Measurements from ENCODE around the gene TSPYL1.
A peak's percentile ranks its signal among the peaks of the same experiment; 100 is the strongest.

The TSPYL1 gene

DNA sequence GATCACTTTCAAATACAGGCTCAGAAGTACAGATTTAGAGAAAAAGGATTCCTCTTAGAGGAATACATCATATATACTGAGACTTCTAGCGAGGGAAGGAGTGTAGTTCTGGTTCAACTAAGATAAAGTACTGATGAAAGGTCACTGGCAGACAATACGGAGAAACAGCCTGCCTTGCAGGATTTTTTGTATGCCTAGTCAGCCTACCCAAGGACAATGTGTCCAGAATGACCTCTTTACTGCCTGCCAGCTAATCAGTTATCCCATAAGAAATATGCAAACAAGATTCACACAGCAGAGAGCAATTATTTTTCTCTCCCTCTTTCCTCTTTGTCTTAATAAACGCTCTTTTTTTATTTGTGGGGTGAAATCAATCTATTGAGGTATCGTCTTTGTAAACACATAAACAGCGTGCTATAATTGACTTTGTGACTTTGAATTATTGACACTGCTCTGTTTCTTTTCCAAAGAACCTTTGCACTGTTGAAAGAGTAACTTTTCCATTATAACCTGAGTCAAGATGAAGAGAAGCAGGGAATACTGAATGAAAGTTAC is 24.4 kb downstream of the TSPYL1 start:
- no peak overlapping the region for H2AK5ac ChIP-seq (ENCODE audit: low read length)
- H2AFZ ChIP-seq (ENCODE audit: insufficient read depth, low read length, poor library complexity) = no peak overlapping the region
- WGBS (ENCODE audit: extremely low coverage, insufficient coverage, insufficient read length) = no CpG with 5 or more reads among the region's 5 CpGs

GRCh38 chr6:116254297-116255056 is 25.3 kb downstream of the TSPYL1 start:
- Histone ChIP-seq H3K4me2 (ENCODE audit: low read length) (peak overlapping the region; percentile 62), H3K27me3 (ENCODE audit: insufficient read depth, low read length) (no peaks in the 10 kb centered on the region), H4K8ac (ENCODE audit: low read depth, low read length) (no peak overlapping the region), H2AK5ac (ENCODE audit: low read length) (no peak overlapping the region), H3K79me1 (ENCODE audit: low read length) (peaks cover 11% of the 10 kb centered on the region), H3K4ac (ENCODE audit: low read depth, low read length) (no peak overlapping the region), H3K27ac (ENCODE audit: low read depth, low read length) (peak overlapping the region; percentile 92), H3K4me1 (ENCODE audit: control insufficient read depth in 1 of 2, insufficient read depth in 2 of 2, low read length in 2 of 2) (peaks cover 14 to 23% of the 10 kb centered on the region in 2 experiments), H3K4me3 (ENCODE audit: low read depth, low read length) (no peak overlapping the region), H4K12ac (ENCODE audit: low read depth, low read length) (no peak overlapping the region), H3K23ac (ENCODE audit: low read length) (no peak overlapping the region), H3K9me3 (ENCODE audit: insufficient read depth, low read depth, low read length) (peaks cover 5% of the 10 kb centered on the region), H3K14ac (ENCODE audit: low read length) (no peak overlapping the region), H4K91ac (ENCODE audit: low read depth, low read length) (no peak overlapping the region), H2BK120ac (ENCODE audit: insufficient read depth, low read length, poor library complexity) (no peak overlapping the region), H2BK12ac (ENCODE audit: low read length) (no peak overlapping the region), H2AFZ (ENCODE audit: insufficient read depth, low read length, poor library complexity) (no peak overlapping the region), H3K9ac (ENCODE audit: low read length) (no peak overlapping the region), H3K18ac (ENCODE audit: low read length) (no peak overlapping the region), H3K79me2 (ENCODE audit: control insufficient read depth, insufficient read depth, low read length, poor library complexity) (peaks cover 15% of the 10 kb centered on the region), H3K36me3 (ENCODE audit: control insufficient read depth in 1 of 2, insufficient read depth in 2 of 2, low read length in 2 of 2) (peaks cover 0 to 4% of the 10 kb centered on the region in 2 experiments), H2BK5ac (ENCODE audit: low read depth, low read length, poor library complexity) (no peak overlapping the region)
- no CpG with 5 or more reads among the region's 4 CpGs for WGBS (ENCODE audit: extremely low coverage, insufficient coverage, insufficient read length)
- no peak for DNase-seq

More for the DNA sequence above, 24.4 kb downstream of the TSPYL1 start:
- H3K4me3 ChIP-seq (ENCODE audit: low read depth, low read length) = no peak overlapping the region
- no peak overlapping the region for H3K23ac ChIP-seq (ENCODE audit: low read length)
- H3K9me3 ChIP-seq (ENCODE audit: insufficient read depth, low read depth, low read length) = peaks cover 5% of the 10 kb centered on the region
- H3K9ac ChIP-seq (ENCODE audit: low read length) = no peak overlapping the region
- no peaks in the 10 kb centered on the region for H3K27me3 ChIP-seq (ENCODE audit: insufficient read depth, low read length)
- peaks cover 0 to 4% of the 10 kb centered on the region in 2 experiments for H3K36me3 ChIP-seq (ENCODE audit: control insufficient read depth in 1 of 2, insufficient read depth in 2 of 2, low read length in 2 of 2)
- H4K8ac ChIP-seq (ENCODE audit: low read depth, low read length) = no peak overlapping the region
- no peak overlapping the region for H2BK12ac ChIP-seq (ENCODE audit: low read length)
- no peak overlapping the region for H4K12ac ChIP-seq (ENCODE audit: low read depth, low read length)
- H3K18ac ChIP-seq (ENCODE audit: low read length) = no peak overlapping the region
- H2BK120ac ChIP-seq (ENCODE audit: insufficient read depth, low read length, poor library complexity) = no peak overlapping the region
- no peak overlapping the region for H3K4ac ChIP-seq (ENCODE audit: low read depth, low read length)
- no peak overlapping the region for H2BK5ac ChIP-seq (ENCODE audit: low read depth, low read length, poor library complexity)
- peaks cover 15% of the 10 kb centered on the region for H3K79me2 ChIP-seq (ENCODE audit: control insufficient read depth, insufficient read depth, low read length, poor library complexity)
- H3K4me2 ChIP-seq (ENCODE audit: low read length) = no peak overlapping the region
- H3K4me1 ChIP-seq (ENCODE audit: control insufficient read depth in 1 of 2, insufficient read depth in 2 of 2, low read length in 2 of 2) = peaks cover 14 to 23% of the 10 kb centered on the region in 2 experiments
- H3K27ac ChIP-seq (ENCODE audit: low read depth, low read length) = no peak overlapping the region
- H3K79me1 ChIP-seq (ENCODE audit: low read length) = peaks cover 11% of the 10 kb centered on the region
- DNase-seq = peak; percentile 16 to 68
- H4K91ac ChIP-seq (ENCODE audit: low read depth, low read length) = no peak overlapping the region
- H3K14ac ChIP-seq (ENCODE audit: low read length) = no peak overlapping the region

DNA sequence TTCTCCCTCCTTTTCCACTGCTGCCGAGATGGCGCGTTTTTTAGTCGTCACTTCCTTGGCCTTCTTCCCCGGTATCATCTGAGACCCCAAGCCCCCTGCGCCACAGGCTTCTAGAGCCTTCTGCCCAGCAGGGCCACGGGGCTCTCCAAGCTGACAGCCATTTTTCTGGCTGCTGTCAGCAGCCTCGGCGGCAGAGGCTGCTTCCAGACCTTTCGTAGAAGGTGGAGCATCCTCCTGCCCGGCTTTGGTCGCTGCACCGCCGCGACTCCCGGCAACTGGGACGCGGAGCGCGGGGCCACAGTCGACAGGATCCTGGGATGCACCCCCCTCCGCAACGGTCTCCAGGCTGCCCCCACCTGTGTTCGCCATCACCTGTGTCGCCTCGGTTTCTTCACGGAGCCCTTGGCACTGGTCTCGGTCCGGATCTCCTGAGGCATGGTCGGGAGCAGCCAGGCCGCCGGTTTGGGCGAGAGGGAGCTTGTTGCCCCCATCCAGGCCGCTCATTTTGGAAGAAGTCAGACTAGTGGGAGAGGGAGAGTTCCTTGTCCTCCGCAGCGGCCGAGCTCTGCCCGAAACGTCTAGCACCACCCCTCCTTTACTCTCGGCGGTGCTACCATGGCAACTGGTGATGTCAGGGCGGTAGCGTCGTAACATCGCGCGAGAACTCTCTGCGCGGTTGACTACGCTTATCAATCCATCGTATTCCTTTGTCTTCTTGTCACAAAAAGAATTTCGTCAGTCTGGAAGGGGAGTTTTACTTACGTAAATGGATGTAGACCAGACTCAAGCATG is 26.0 kb downstream of the TSPYL1 start, which contains the start of gene TSPYL4:
Gene TSPYL4, minus strand, starts transcription at position 571 of the 792 bp plus-strand sequence. Its CDS starts 67 bp downstream, at position 504.
- Histone ChIP-seq H3K79me1 (ENCODE audit: low read length) (peaks cover 11% of the 10 kb centered on the region), H3K27me3 (ENCODE audit: insufficient read depth, low read length) (no peaks in the 10 kb centered on the region), H3K4ac (ENCODE audit: low read depth, low read length) (peak within 1 kb of the TSS; percentile 32), H3K27ac (ENCODE audit: low read depth, low read length) (peak within 1 kb of the TSS; percentile 92), H3K4me2 (ENCODE audit: low read length) (peak within 1 kb of the TSS; percentile 62), H3K36me3 (ENCODE audit: control insufficient read depth in 1 of 2, insufficient read depth in 2 of 2, low read length in 2 of 2) (peaks cover 0 to 2% of the 10 kb centered on the region in 2 experiments), H4K91ac (ENCODE audit: low read depth, low read length) (peak within 1 kb of the TSS; percentile 67), H2AFZ (ENCODE audit: insufficient read depth, low read length, poor library complexity) (peak within 1 kb of the TSS; percentile 93), H3K4me3 (ENCODE audit: low read depth, low read length) (peak within 1 kb of the TSS; percentile 96), H2BK12ac (ENCODE audit: low read length) (no peak within 1 kb of the TSS), H4K8ac (ENCODE audit: low read depth, low read length) (peak within 1 kb of the TSS; percentile 82), H3K4me1 (ENCODE audit: control insufficient read depth in 1 of 2, insufficient read depth in 2 of 2, low read length in 2 of 2) (peaks cover 14 to 23% of the 10 kb centered on the region in 2 experiments), H3K23ac (ENCODE audit: low read length) (no peak within 1 kb of the TSS), H2BK120ac (ENCODE audit: insufficient read depth, low read length, poor library complexity) (no peak within 1 kb of the TSS), H2AK5ac (ENCODE audit: low read length) (no peak within 1 kb of the TSS), H2BK5ac (ENCODE audit: low read depth, low read length, poor library complexity) (no peak within 1 kb of the TSS), H3K79me2 (ENCODE audit: control insufficient read depth, insufficient read depth, low read length, poor library complexity) (peaks cover 15% of the 10 kb centered on the region), H4K12ac (ENCODE audit: low read depth, low read length) (peak within 1 kb of the TSS; percentile 51), H3K14ac (ENCODE audit: low read length) (peak within 1 kb of the TSS; percentile 82), H3K9ac (ENCODE audit: low read length) (peak within 1 kb of the TSS; percentile 89), H3K18ac (ENCODE audit: low read length) (peak within 1 kb of the TSS; percentile 26), H3K9me3 (ENCODE audit: insufficient read depth, low read depth, low read length) (peaks cover 5% of the 10 kb centered on the region)
- no CpG with 5 or more reads among the region's 53 CpGs for WGBS (ENCODE audit: extremely low coverage, insufficient coverage, insufficient read length)
- DNase-seq = peak; percentile 96 to 100

DNA sequence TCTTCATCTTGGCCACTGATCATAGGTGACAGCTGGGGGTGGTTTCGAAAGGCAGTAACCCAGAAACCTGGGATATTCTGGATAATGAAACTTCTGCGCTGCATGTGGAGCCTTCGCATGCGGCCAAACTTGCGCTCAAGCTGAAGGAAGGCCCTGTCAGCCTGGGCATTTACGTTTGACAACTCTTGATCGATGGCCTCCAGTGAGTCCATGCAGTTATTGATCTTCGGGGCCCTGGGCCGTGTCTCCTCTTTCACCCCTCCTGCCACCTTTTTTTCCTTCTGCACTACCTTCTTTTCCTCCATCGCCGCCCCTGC is 26.6 kb downstream of the TSPYL1 start:
- no CpG with 5 or more reads among the region's 11 CpGs for WGBS (ENCODE audit: extremely low coverage, insufficient coverage, insufficient read length)
- no peak overlapping the region for H3K27ac ChIP-seq (ENCODE audit: low read depth, low read length)
- H3K79me1 ChIP-seq (ENCODE audit: low read length) = peaks cover 11% of the 10 kb centered on the region
- H2BK5ac ChIP-seq (ENCODE audit: low read depth, low read length, poor library complexity) = no peak overlapping the region
- H3K23ac ChIP-seq (ENCODE audit: low read length) = no peak overlapping the region
- H2AK5ac ChIP-seq (ENCODE audit: low read length) = no peak overlapping the region
- peak overlapping the region; percentile 96 for H3K4me3 ChIP-seq (ENCODE audit: low read depth, low read length)
- H3K9me3 ChIP-seq (ENCODE audit: insufficient read depth, low read depth, low read length) = no peaks in the 10 kb centered on the region
- no peak for DNase-seq
- peaks cover 0 to 2% of the 10 kb centered on the region in 2 experiments for H3K36me3 ChIP-seq (ENCODE audit: control insufficient read depth in 1 of 2, insufficient read depth in 2 of 2, low read length in 2 of 2)
- peaks cover 15% of the 10 kb centered on the region for H3K79me2 ChIP-seq (ENCODE audit: control insufficient read depth, insufficient read depth, low read length, poor library complexity)
- no peak overlapping the region for H2BK12ac ChIP-seq (ENCODE audit: low read length)
- peak overlapping the region; percentile 62 for H3K4me2 ChIP-seq (ENCODE audit: low read length)
- H3K9ac ChIP-seq (ENCODE audit: low read length) = peak overlapping the region; percentile 89
- no peak overlapping the region for H3K14ac ChIP-seq (ENCODE audit: low read length)
- peak overlapping the region; percentile 67 for H4K91ac ChIP-seq (ENCODE audit: low read depth, low read length)
- H2AFZ ChIP-seq (ENCODE audit: insufficient read depth, low read length, poor library complexity) = peak overlapping the region; percentile 93
- H4K8ac ChIP-seq (ENCODE audit: low read depth, low read length) = peak overlapping the region; percentile 82
- no peaks in the 10 kb centered on the region for H3K27me3 ChIP-seq (ENCODE audit: insufficient read depth, low read length)
- no peak overlapping the region for H2BK120ac ChIP-seq (ENCODE audit: insufficient read depth, low read length, poor library complexity)
- H3K4me1 ChIP-seq (ENCODE audit: control insufficient read depth in 1 of 2, insufficient read depth in 2 of 2, low read length in 2 of 2) = peaks cover 14 to 23% of the 10 kb centered on the region in 2 experiments
- no peak overlapping the region for H4K12ac ChIP-seq (ENCODE audit: low read depth, low read length)
- H3K4ac ChIP-seq (ENCODE audit: low read depth, low read length) = peak overlapping the region; percentile 32
- peak overlapping the region; percentile 15 for H3K18ac ChIP-seq (ENCODE audit: low read length)

All from trophoblast cell (in vitro differentiated cells and primary cell).